NCI-H1694 treated with DMSO at 0.1 percent for 48 hours (cell line): ENCODE data around the gene KCNK7.

ENCODE experiments used
- DNase-seq: peaks from one replicate; lab custom pipeline; 2025; lab: John Stamatoyannopoulos, UW

The KCNK7 gene

GRCh38 chr11:65611028-65611757 lies 15.6 kb upstream of the KCNK7 start:
- DNase-seq: no peak

DNA sequence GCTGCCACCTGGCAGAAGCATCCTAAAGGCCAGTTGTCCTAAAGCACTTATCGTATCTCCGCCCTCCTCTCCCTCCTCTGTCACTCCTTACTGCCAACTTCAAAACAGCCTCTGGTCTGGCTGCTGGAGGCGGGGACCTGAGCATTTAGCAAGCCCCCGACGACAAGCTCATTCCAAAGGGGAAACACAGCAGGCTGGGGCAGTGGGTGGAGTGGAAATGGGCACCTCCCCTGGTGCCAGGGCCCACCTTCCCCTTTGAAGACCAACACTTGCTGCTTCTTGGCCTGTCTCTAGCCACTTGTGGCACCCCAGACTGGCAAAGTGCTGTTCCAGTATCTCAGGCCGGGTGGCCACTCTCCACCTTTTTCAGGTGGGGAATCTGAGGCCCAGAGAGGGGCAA lies 14.8 kb upstream of the KCNK7 start:
- no peak for DNase-seq

DNA sequence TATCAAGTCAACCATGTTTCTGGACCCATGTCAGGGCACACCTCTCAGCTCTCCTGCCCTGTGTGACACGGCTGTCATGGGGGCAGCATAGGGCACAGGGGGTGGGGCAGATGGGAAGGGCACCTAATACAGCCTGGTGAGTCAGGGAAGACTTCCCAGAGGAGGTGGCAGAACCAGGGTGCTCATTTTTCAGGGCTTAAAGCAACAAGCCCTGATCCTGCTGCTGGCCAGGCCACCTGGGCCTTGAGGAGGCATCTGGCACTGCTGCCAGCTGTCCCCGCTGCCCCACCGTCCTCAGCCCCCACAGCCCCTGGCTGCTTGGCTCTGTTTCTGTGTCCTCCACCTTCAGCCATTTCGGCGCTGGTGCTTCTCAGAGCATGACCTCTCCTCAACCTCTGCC lies 14.1 kb upstream of the KCNK7 start:
- no peak for DNase-seq

- no peak for DNase-seq
These were observed 13.6 kb upstream of the KCNK7 start for GRCh38 chr11:65609229-65609628.

DNA sequence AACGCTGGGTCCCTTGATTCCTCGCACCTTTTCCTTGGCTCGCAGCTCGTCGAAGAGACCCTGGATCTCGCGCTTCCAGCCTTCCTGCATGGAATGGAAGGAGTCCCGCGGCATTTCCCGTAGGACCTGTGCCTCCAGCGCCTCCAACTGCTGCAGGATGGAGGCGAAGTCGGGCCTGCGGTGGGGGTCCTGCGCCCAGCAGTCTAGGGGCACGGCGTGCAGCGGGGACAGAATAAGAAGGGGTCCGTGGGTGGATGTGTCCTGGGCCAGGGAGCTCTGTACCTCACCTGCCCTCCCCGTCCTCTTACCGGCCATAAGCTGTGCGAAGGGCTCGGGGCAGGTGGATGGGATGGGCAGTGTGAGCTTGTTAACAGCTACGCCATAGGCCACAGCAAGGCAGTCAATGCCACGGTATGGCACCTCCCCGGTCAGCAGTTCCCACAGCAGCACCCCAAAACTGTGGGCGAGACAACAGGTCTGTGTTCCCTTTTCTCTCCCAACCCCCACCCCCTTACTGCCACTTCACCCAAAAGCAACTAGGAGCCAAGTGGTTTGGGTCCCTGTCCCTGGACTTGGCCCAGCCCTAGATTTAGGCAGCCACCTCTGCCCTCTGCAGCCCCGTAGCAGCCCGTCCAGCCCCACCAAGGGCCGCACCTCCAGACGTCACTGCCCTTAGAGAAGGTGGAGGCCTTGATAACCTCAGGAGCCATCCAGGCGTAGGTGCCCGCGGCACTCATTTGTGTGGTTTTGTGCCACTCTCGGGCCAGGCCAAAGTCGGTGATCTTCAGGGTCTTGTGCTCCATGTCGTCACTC lies 12.2 kb upstream of the KCNK7 start:
- no peak for DNase-seq

DNA sequence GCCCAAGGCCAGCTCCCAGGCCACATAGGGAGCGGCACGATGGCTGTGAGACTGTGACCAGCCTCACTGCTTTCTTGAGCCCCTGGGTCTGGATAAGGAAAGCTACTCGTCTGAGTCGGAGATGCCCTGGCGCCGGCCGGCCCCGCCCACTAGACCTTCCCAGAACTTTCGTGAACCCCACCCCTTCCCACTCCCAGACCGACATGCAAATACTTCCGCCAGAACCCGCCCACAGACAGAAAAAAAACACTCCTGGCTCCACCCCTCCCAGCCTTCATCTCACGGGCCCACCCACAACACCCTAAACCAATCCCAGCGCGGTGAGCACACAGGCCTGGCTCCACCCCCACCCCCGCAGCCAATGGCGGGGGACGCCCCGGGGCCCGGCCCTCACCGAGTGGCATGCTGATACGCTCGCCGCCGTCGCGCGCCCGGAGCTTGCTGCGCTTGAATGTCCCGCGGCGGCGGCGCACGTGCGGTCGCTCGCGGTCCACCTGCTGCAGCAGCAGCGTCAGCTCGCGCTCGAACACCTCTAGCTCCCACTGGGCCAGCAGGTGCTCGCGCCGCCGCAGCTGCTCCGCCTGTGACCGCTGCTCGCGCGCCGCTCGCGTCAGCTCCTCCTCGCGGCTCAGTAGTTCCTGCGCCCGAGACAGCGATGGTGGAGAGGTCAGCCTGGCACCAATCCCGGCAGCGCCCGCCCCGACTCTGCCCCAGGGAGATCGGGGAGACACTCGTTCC lies 11.4 kb upstream of the KCNK7 start:
- DNase-seq: no peak

GRCh38 chr11:65604258-65604657 lies 8.7 kb upstream of the KCNK7 start:
- no peak for DNase-seq

GRCh38 chr11:65599955-65600246 lies 4.3 kb upstream of the KCNK7 start:
- no peak for DNase-seq

DNA sequence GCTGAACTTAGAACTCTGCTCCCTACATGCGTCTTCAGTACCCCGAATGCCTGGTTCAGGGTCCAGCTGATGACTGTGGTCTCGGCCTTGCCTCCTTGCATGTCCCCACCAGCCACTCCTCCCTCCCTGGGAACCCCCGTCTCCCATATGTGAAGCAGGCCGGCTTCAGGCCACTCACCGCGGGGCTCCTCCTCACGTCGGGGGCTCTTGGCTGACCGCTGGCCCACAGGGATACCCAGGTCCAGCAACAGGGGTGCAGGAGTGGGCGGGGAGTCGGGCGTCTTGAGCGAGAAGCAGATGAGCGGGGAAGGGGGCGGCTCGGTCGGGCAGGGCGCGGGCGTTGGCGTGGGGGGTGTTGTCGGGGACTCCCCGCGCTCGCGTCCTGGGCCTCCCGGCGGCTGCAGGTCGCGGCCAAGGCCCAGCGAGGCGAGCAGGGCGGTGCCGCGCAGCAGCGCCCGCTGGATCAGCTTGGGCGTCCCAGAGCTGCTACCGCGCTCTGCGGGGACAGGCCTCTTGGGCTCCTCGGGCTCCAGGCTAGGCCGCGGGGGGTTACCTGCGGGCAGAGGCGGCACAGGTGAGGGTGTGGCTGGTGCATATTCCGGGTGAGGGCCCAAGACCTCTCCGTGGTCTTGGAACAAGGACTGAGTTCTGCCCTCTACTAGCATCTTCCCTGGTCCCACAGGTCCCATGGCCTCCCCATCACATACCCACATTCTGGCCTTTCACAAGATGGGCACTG lies 3.8 kb upstream of the KCNK7 start:
- no peak for DNase-seq

- DNase-seq: no peak
These were observed 2.7 kb upstream of the KCNK7 start for GRCh38 chr11:65598258-65598699.

DNA sequence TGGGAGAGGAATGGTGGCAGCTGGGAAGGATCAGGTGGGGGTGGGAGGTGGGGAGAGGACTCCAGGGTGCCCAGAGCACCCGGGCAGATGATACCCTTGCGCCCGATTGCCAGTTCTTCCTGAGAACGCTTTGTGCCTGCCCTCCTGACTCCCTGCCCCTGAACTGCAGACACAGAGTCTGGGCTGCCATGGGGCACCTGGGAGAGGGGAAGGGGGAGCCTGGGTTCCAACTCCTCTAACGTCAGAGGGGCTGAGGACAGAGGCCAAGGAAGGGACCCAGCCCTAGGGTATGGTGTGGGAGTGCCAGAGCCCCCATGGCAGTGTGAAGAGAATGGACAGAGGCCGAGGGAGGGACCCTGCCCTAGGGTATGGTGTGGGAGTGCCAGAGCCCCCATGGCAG lies 920 bp upstream of the KCNK7 start:
- no peak for DNase-seq

GRCh38 chr11:65595131-65595530 lies 469 bp downstream of the KCNK7 start:
- no peak for DNase-seq

DNA sequence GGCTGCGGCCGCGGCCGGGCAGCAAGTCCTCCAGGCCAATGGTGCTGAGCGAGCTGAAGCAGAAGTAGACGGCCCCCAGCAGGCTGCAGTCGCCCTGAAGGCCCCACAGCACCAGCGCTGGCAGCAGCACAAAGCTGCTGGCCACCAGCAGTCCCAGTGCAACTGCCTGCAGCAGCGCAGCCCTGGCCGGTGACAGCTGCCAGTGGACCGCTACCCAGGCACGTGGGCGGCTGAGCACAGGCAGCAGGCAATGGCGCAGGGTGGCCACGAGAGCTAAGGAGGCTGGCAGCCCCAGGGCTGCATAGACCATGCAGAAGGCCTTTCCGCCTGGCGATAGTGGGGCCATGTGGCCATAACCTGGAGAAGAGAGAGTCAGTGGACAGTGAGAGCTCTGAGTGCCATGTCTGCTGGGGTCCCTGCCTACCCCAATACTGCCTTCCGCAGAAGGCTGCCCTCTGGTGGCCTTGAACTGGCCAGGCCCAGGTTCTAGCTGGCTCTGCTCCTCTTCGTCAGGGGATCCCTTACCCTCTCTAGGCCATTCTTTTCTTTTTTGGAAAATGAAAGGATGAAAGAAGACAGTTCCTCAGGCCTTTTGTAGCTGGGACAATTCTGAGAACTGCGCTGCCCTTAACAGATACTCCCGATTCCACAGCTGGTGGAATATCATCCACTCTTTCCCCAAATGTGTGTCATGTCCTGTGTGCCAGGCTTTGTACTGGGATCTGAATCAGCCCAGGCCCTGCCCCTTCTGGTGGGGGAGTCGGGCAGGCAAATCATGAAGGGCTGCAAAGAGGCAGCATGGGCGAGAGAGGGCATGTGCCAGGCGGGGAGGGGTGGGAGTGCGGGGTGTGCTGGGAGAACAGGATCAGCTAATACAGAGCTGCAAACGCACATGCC lies 1.8 kb downstream of the KCNK7 start:
- no peak for DNase-seq

DNA sequence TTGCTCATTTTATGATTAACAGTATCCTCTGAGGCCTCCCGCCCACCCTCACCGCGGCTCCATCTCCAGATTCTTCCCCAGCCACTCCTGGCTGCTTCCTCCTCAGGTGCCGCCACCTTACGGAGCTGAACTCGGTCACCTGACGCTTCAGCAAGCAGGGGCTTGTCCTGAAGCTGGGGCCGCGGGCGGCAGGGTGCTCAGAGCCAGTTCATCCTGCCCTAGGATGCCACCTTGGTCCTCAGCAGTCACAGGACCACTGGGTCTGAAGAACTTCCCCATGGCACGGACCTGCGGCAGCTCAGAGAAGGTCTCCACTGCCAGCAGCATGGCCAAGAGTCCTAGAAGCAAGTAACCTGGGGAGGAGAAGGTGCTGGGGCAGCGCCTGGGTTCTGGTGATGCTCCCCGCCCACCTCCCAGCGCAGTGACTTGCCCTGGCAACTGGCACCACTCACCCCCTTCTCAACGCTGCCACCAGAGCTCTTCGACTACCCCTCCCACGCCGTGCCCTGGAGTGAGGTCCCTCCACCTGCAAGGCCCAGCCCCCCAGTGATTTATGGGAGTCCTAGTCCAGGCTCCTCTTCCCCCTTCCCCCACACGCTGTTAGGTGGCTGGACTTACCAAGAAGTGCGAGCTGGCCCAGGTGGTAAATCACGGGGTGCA lies 2.6 kb downstream of the KCNK7 start:
- DNase-seq: no peak

- DNase-seq: no peak
These were observed 3.4 kb downstream of the KCNK7 start for GRCh38 chr11:65591939-65592857.

DNA sequence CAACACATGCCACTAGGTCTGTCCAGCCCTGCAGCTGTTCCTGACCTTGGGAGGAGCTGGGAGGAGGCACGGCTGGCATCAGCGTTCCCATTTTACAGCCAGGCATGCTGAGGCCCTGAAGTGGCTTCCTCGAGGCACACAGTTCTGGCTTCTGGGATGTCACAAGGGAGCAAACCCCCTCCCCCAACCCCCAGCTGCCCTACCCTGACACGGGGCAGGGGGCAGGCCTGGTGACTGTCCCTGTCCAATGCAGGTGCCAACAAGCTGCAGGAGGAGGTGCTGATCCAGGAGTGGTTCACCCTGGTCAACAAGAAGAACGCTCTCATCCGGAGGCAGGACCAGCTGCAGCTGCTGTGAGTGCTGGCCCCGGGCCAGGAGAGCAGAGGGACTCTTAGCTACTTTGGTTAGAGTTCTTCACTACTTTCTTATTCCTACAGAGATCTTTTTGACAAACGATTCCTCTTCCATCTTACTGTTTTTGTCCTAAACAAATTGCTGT lies 5.3 kb downstream of the KCNK7 start:
- DNase-seq: no peak

DNA sequence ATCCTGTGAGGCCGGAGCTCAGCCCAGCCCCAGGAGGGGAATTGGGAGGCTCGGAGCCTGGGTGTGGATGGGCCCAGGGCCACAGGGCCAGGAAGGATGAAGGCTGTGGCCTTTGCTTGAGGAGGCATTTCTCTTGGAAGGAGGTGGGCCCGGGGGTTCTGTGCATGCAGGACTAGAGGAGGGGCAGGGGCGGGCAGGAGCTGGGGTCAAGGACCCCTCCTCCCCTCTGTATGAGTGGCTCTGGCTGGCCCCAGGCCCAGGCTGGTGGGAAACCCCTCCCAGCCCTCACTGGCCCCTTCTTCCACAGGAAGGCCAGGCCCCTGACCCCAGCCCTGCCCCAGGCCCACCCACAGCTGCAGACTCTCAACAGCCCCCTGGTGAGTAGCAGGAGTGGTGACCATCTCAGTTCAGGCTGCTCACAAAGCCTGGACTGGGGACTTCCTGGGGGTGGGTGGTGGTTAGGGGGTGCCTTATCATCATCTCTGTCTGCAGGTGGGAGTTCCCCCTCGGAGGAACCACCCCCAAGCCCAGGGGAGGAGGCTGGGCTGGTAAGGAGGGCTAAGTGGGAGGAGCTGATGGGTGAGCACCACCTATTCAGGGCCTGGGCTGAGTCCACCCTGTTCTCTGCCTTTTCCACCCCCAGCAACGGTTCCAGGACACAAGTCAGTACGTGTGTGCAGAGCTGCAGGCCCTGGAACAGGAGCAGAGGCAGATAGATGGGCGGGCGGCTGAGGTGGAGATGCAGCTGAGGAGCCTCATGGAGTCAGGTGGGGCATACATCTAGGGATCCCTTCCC lies 6.0 kb downstream of the KCNK7 start:
- no peak for DNase-seq

DNA sequence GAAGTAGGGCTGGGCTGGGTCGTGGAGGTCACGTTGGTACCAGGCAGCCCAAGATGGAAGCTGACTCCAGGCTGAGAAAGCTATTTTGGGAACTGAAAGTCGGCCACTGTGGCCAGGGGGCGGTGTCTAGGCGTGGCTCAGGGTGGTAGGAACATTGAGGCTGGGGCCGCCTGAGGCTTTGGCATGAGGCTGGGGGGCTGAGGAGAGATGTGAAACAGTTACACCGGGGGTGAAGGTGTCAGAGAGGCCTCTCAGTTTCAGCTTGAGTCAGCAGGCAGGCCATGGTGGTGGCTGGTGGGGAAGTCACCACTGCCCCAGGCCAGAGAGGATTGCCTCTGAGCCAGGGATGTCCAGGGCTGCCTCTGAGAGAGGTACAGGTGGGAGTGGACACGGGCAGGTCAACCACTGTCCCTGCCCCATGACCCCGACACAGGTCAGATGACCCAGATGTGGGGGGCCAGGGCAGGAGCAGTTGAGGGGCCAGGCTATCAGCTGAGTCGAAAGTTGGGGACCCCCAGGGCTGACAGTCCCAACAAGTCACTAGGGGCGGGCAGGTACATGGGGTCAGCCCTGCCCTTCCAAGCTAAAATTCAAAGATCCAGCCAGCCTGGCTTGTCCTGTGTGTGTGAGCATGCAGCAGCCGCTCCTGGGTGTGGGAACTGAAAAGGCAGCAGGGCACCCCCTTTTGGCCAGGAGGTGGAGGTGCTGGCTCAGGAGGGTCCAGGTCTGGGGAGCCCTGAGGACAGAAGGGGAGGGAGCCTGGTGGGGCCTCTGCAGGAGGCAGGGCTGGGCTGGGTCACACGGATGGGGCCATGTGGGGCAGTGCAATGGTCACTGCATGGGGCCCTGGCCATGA lies 7.2 kb downstream of the KCNK7 start:
- no peak for DNase-seq
